Endothelial cell of umbilical vein (primary cell): ENCODE measurements around the gene IL2RG. TPM values are rescaled to one million over a fixed set of nuclear protein-coding genes. Genes with fewer than 3 reads are reported as not detected.

Experiments used
- BruUV-seq: library from RNA; stranded (reverse); fragments of 400-500 nt; replicated peaks from 2 replicates; lab custom pipeline; 2021; lab: Mats Ljungman, UMichigan
- CTCF ChIA-PET: fragments of 300-600, 350-600 bp; sonication (Branson Sonifier 250); formaldehyde crosslinking; loops from one replicate; lab custom pipeline; 2021; ENCODE audit warnings: antibody characterized with exemption, inconsistent platforms; lab: Charles Lee
- POLR2A ChIA-PET: fragments of 300-600, 350-600 bp; sonication (Branson Sonifier 250); formaldehyde crosslinking; loops from one replicate; lab custom pipeline; 2021; ENCODE audit warnings: antibody characterized with exemption, inconsistent platforms; lab: Charles Lee
- DNase-seq: peaks from one replicate; pipeline ENCODE4 v3.0.0-alpha.2; 2011; ENCODE audit warnings: low read depth, low spot score
- FAIRE-seq: peaks from 2 replicates; lab custom pipeline; 2011; peaks lifted over from hg19 to GRCh38; lab: Jason Lieb, UNC
- H2AFZ ChIP-seq: 2 replicates; pipeline ENCODE4 v1.6.0; 2012; ENCODE audit warnings: low read depth, low read length, control low read depth, inconsistent platforms
- H3K27ac ChIP-seq: 2 replicates; pipeline ENCODE4 v1.5.1; 2011; ENCODE audit warnings: low read depth, mild to moderate bottlenecking, control low read depth, low read length, moderate library complexity; ENCODE audit not compliant: insufficient read depth
- H3K27me3 ChIP-seq, 2 experiments: 2 replicates each; pipeline versions ENCODE4 v1.6.0 to v1.6.1; 2011; ENCODE audit warnings: low read length in 2 of 2, mixed read lengths in 1 of 2; ENCODE audit not compliant: control insufficient read depth in 2 of 2, insufficient read depth in 2 of 2
- H3K36me3 ChIP-seq, 2 experiments: 2 replicates in 1 of 2; 3 replicates in 1 of 2; pipeline ENCODE4 v1.5.1; 2011; ENCODE audit warnings: low read length in 2 of 2, mild to moderate bottlenecking in 1 of 2, moderate library complexity in 1 of 2; ENCODE audit not compliant: control insufficient read depth in 2 of 2, insufficient read depth in 2 of 2; ENCODE audit errors: extremely low read depth in 1 of 2
- H3K4me1 ChIP-seq: 3 replicates; pipeline ENCODE4 v1.5.1; 2011; ENCODE audit warnings: mild to moderate bottlenecking, low read length; ENCODE audit not compliant: control insufficient read depth, insufficient read depth; ENCODE audit errors: extremely low read depth
- H3K4me2 ChIP-seq: 2 replicates; pipeline ENCODE4 v1.6.1; 2011; ENCODE audit warnings: low read length, control low read depth, mixed read lengths; ENCODE audit not compliant: insufficient read depth
- H3K4me3 ChIP-seq, 3 experiments: fragments of 200-600 bp in 1 of 3; sonication (generic), shearing (Covaris generic) in 1 of 3; replicated peaks in 1 of 3; 2 replicates each; pipeline ENCODE4 v1.5.1; 2011 to 2016; ENCODE audit warnings: control low read depth in 3 of 3, low read length in 3 of 3, mild to moderate bottlenecking in 2 of 3, inconsistent platforms in 1 of 3, low read depth in 1 of 3, moderate library complexity in 1 of 3; ENCODE audit not compliant: insufficient read depth in 1 of 3
- H3K79me2 ChIP-seq: 2 replicates; pipeline ENCODE4 v1.6.0; 2012; ENCODE audit warnings: low read length, inconsistent platforms; ENCODE audit not compliant: control insufficient read depth, insufficient read depth
- H3K9ac ChIP-seq: replicated peaks from 2 replicates; pipeline ENCODE3; 2011; ENCODE audit warnings: low read length, control low read depth; ENCODE audit not compliant: insufficient read depth; ENCODE audit errors: extremely low read depth
- H3K9me1 ChIP-seq: replicated peaks from 3 replicates; pipeline ENCODE4 v1.6.0; 2011; ENCODE audit warnings: mild to moderate bottlenecking, low read length; ENCODE audit not compliant: control insufficient read depth, insufficient read depth; ENCODE audit errors: extremely low read depth
- H3K9me3 ChIP-seq: replicated peaks from 2 replicates; pipeline ENCODE4 v1.5.1; 2012; ENCODE audit warnings: low read length, inconsistent platforms; ENCODE audit not compliant: control insufficient read depth, insufficient read depth
- H4K20me1 ChIP-seq: replicated peaks from 2 replicates; pipeline ENCODE3; 2011; ENCODE audit warnings: mild to moderate bottlenecking, low read length; ENCODE audit not compliant: control insufficient read depth, insufficient read depth; ENCODE audit errors: extremely low read depth
- EZH2 ChIP-seq: IDR thresholded peaks from 2 replicates; pipeline ENCODE4 v1.6.1; 2012; ENCODE audit warnings: borderline replicate concordance, low read depth, mild to moderate bottlenecking, moderate library complexity, low read length, inconsistent platforms; ENCODE audit not compliant: severe bottlenecking
- FOS ChIP-seq: IDR thresholded peaks from 2 replicates; pipeline ENCODE4 v1.6.1; 2011; ENCODE audit warnings: mild to moderate bottlenecking, low read length, moderate library complexity, borderline replicate concordance; ENCODE audit not compliant: insufficient read depth
- GATA2 ChIP-seq: IDR thresholded peaks from 2 replicates; pipeline ENCODE4 v1.7.0; 2011; ENCODE audit warnings: low read depth, mild to moderate bottlenecking, moderate library complexity, mixed read lengths, low read length; ENCODE audit not compliant: insufficient read length, insufficient read depth
- JUN ChIP-seq: IDR thresholded peaks from 2 replicates; pipeline ENCODE4 v1.6.1; 2011; ENCODE audit warnings: borderline replicate concordance, low read depth; ENCODE audit not compliant: insufficient read length, insufficient read depth
- MYC ChIP-seq: IDR thresholded peaks from one replicate; pipeline ENCODE4 v1.6.1; 2011; ENCODE audit warnings: mild to moderate bottlenecking, low read depth, low read length
- POLR2A ChIP-seq: IDR thresholded peaks from 2 replicates; pipeline ENCODE4 v1.6.1; 2012; ENCODE audit warnings: low read depth, mild to moderate bottlenecking, control low read depth, low read length
- POLR2AphosphoS5 ChIP-seq: IDR thresholded peaks from 2 replicates; pipeline ENCODE4 v1.6.1; 2012; ENCODE audit warnings: low read depth, mild to moderate bottlenecking, control low read depth, low read length, moderate library complexity; ENCODE audit not compliant: insufficient read depth
- dilution Hi-C: fragments of 300-500 bp; cut with MboI; formaldehyde crosslinking; loops from one replicate; pipeline ENCODE4 v1.15.0; 2019; ENCODE audit warnings: low sequenced_read_pairs; ENCODE audit not compliant: extremely low pct_ligation_motif_present
- intact Hi-C: fragments of 100-400 bp; cut with micrococcal nuclease; formaldehyde crosslinking; loops from one replicate; pipeline ENCODE4 v1.10.0; 2022
- polyA plus RNA-seq, 4 experiments: library from polyadenylated mRNA; depleted of rRNA in 3 of 4; stranded (reverse) in 3 of 4; unstranded in 1 of 4; fragments of >200 nt; gene quantifications; 2 replicates each; pipeline versions ENCODE4 v1.2.1 to v1.2.3, GENCODE V29; 2011 to 2012; ENCODE audit warnings: missing spikeins in 1 of 4
- total RNA-seq: library from RNA; stranded (reverse); gene quantifications from 2 replicates; pipeline ENCODE4 v1.2.3, GENCODE V29; 2021
- TF ChIP-seq, protein P1 (sequence below): IDR thresholded peaks from 2 replicates; pipeline ENCODE4 v1.6.1; 2011; ENCODE audit not compliant: insufficient read depth, insufficient read length
- TF ChIP-seq, protein P2 (sequence below), 2 donors: IDR thresholded peaks; 1 replicate in 1 of 2; 2 replicates in 1 of 2; pipeline ENCODE4 v1.5.1; 2011; ENCODE audit warnings: low read length in 2 of 2, mild to moderate bottlenecking in 2 of 2, moderate library complexity in 2 of 2, control low read depth in 1 of 2, inconsistent platforms in 1 of 2, low read depth in 1 of 2; ENCODE audit not compliant: insufficient read depth in 1 of 2; ENCODE audit errors: extremely low read depth in 1 of 2

IL2RG gene
- total and polyA plus RNA-seq, 2 donors (not counting 3 experiments of a cell fraction or from before 2014, with no cell fraction given): 0.07 TPM; not detected in 1

GRCh38 chrX:71085900-71086299, 25.5 kb downstream of the IL2RG start:
- H3K4me2 ChIP-seq: no peak overlapping the region
- no peaks in the 10 kb centered on the region for H3K36me3 ChIP-seq
- no peak overlapping the region for H3K4me3 ChIP-seq
- POLR2A ChIA-PET: no interaction called here
- no peaks in the 10 kb centered on the region for H3K9me1 ChIP-seq
- FAIRE-seq: no peak
- no peaks in the 10 kb centered on the region for H4K20me1 ChIP-seq
- dilution Hi-C loops: no loop called here
- H3K9ac ChIP-seq: no peak overlapping the region
- TF ChIP-seq, protein P1, sequence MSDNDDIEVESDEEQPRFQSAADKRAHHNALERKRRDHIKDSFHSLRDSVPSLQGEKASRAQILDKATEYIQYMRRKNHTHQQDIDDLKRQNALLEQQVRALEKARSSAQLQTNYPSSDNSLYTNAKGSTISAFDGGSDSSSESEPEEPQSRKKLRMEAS: no peak
- no peak for TF ChIP-seq POLR2AphosphoS5
- TF ChIP-seq, protein P2, sequence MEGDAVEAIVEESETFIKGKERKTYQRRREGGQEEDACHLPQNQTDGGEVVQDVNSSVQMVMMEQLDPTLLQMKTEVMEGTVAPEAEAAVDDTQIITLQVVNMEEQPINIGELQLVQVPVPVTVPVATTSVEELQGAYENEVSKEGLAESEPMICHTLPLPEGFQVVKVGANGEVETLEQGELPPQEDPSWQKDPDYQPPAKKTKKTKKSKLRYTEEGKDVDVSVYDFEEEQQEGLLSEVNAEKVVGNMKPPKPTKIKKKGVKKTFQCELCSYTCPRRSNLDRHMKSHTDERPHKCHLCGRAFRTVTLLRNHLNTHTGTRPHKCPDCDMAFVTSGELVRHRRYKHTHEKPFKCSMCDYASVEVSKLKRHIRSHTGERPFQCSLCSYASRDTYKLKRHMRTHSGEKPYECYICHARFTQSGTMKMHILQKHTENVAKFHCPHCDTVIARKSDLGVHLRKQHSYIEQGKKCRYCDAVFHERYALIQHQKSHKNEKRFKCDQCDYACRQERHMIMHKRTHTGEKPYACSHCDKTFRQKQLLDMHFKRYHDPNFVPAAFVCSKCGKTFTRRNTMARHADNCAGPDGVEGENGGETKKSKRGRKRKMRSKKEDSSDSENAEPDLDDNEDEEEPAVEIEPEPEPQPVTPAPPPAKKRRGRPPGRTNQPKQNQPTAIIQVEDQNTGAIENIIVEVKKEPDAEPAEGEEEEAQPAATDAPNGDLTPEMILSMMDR (IDR thresholded peaks at IDR 0.05; ENCODE audit: extremely low read depth in 1 of 2, insufficient read depth in 1 of 2, low read depth in 1 of 2, low read length in 2 of 2): no peak
- TF ChIP-seq GATA2: no peak
- no peak for TF ChIP-seq JUN
- TF ChIP-seq POLR2A: no peak
- no peak for TF ChIP-seq EZH2
- no peak for TF ChIP-seq FOS
- TF ChIP-seq MYC: no peak
- H3K4me1 ChIP-seq: no peaks in the 10 kb centered on the region
- no peak overlapping the region for H3K27ac ChIP-seq
- no peaks in the 10 kb centered on the region for H3K27me3 ChIP-seq
- intact Hi-C loops: no loop called here
- no peak for DNase-seq
- CTCF ChIA-PET: interaction anchor here (1.2 kb wide), 1 partner anchor 14 kb away, joined by 3 read pairs; no protein-coding TSS in a partner anchor
- BruUV-seq: no TSS peak
- H3K79me2 ChIP-seq: no peaks in the 10 kb centered on the region
- H3K9me3 ChIP-seq: no peaks in the 10 kb centered on the region
- no peak overlapping the region for H2AFZ ChIP-seq
